ENCODE data around the gene UBE2A. TPM values are rescaled to one million over a fixed set of nuclear protein-coding genes. Genes with fewer than 3 reads are reported as not detected.
A peak's percentile ranks its signal among the peaks of the same experiment; 100 is the strongest.

The UBE2A gene
- total and polyA plus RNA-seq, 2 donors (not counting 1 experiment from before 2014, with no cell fraction given): 50.3 to 70.9 TPM

- TF ChIP-seq, protein P1, sequence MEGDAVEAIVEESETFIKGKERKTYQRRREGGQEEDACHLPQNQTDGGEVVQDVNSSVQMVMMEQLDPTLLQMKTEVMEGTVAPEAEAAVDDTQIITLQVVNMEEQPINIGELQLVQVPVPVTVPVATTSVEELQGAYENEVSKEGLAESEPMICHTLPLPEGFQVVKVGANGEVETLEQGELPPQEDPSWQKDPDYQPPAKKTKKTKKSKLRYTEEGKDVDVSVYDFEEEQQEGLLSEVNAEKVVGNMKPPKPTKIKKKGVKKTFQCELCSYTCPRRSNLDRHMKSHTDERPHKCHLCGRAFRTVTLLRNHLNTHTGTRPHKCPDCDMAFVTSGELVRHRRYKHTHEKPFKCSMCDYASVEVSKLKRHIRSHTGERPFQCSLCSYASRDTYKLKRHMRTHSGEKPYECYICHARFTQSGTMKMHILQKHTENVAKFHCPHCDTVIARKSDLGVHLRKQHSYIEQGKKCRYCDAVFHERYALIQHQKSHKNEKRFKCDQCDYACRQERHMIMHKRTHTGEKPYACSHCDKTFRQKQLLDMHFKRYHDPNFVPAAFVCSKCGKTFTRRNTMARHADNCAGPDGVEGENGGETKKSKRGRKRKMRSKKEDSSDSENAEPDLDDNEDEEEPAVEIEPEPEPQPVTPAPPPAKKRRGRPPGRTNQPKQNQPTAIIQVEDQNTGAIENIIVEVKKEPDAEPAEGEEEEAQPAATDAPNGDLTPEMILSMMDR (IDR thresholded peaks at IDR 0.05): no peak
- no peak for TF ChIP-seq EZH2 (IDR thresholded peaks at IDR 0.05; ENCODE audit: borderline replicate concordance, insufficient read depth, low read depth, low read length, poor library complexity, severe bottlenecking)
- WGBS (ENCODE audit: insufficient coverage): no CpG with 5 or more reads among the region's 2 CpGs
- POLR2A ChIA-PET: no interaction called here
- Histone ChIP-seq H3K4me2 (replicated peaks; ENCODE audit: low read depth, low read length, poor library complexity, severe bottlenecking) (no peak overlapping the region), H3K27me3 (replicated peaks in 1 of 4; ENCODE audit: control extremely low read depth in 1 of 4, control insufficient read depth in 3 of 4, insufficient read depth in 4 of 4, low read length in 3 of 4) (no peaks in the 10 kb centered on the region), H3K9ac (ENCODE audit: low read length) (no peak overlapping the region), H4K20me1 (ENCODE audit: control insufficient read depth, insufficient read depth, low read length, poor library complexity, severe bottlenecking) (no peaks in the 10 kb centered on the region), H3K36me3 (replicated peaks in 1 of 2; ENCODE audit: control extremely low read depth in 1 of 2, control insufficient read depth in 1 of 2, extremely low read depth in 1 of 2, insufficient read depth in 2 of 2, low read length in 1 of 2) (peaks cover 0 to 14% of the 10 kb centered on the region in 2 experiments), H3K4me3 (ENCODE audit: control extremely low read depth in 1 of 5, extremely low read depth in 1 of 5, insufficient read depth in 1 of 5, low read depth in 2 of 5, low read length in 4 of 5) (no peak overlapping the region), H3K4me1 (ENCODE audit: control insufficient read depth in 2 of 2, insufficient read depth in 2 of 2, low read length in 2 of 2) (no peaks in the 10 kb centered on the region), H2AFZ (ENCODE audit: insufficient read depth, low read depth, low read length, poor library complexity, severe bottlenecking) (no peak overlapping the region), H3K79me2 (ENCODE audit: control insufficient read depth, insufficient read depth, low read length) (peaks cover under 1% of the 10 kb centered on the region), H3K9me3 (ENCODE audit: control extremely low read depth in 1 of 3, control insufficient read depth in 2 of 3, insufficient read depth in 1 of 3, low read length in 2 of 3) (no peaks in the 10 kb centered on the region), H3K27ac (ENCODE audit: low read length in 2 of 2) (no peak overlapping the region)
- intact Hi-C loops (cut with micrococcal nuclease): loop anchor here (2.0 kb wide), 1 partner anchor 13 kb away; no protein-coding TSS in a partner anchor
- no peaks in the 10 kb centered on the region for H3K9me3 Mint-ChIP-seq (ENCODE audit: insufficient read depth)
- H3K4me1 Mint-ChIP-seq: no peaks in the 10 kb centered on the region
- peak overlapping the region; percentile 46 for H3K27ac Mint-ChIP-seq
- CTCF ChIA-PET: no interaction called here
- DNase-seq (no peak), ATAC-seq (ENCODE audit: low read depth) (no peak)
- H3K4me3 Mint-ChIP-seq: no peak overlapping the region
- H3K27me3 Mint-ChIP-seq: no peaks in the 10 kb centered on the region
Observed at GRCh38 chrX:119539872-119540271, 34.5 kb upstream of the UBE2A start.

DNA sequence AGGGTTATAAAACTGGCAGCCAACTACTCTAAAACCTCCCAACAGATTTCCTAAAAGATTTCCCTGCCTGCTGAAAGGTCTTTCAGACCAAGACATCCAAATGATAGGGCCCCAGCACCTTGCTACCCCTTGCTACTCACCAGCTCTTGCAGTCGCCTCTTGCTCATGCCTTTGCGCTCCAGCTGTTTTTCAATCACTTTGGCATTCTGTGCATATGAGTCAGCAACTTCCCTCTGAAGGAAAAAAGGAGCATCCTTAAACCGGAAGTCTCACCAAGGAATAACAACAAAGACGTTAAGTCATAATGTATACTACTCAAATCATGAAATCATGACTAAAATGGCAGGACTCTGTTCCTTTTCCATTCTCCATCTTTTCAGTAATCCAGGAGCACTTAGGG, 33.2 kb upstream of the UBE2A start:
- intact Hi-C loops (cut with micrococcal nuclease): loop anchor here (2.0 kb wide), 1 partner anchor 14 kb away; no protein-coding TSS in a partner anchor
- Mint-ChIP-seq H3K4me1 (no peaks in the 10 kb centered on the region), H3K27me3 (no peaks in the 10 kb centered on the region), H3K27ac (no peak overlapping the region), H3K4me3 (no peak overlapping the region), H3K9me3 (ENCODE audit: insufficient read depth) (no peaks in the 10 kb centered on the region)
- Histone ChIP-seq H3K9ac (ENCODE audit: low read length) (no peak overlapping the region), H3K79me2 (ENCODE audit: control insufficient read depth, insufficient read depth, low read length) (peaks cover 9% of the 10 kb centered on the region), H3K9me3 (ENCODE audit: control extremely low read depth in 1 of 3, control insufficient read depth in 2 of 3, insufficient read depth in 1 of 3, low read length in 2 of 3) (no peaks in the 10 kb centered on the region), H3K4me1 (ENCODE audit: control insufficient read depth in 2 of 2, insufficient read depth in 2 of 2, low read length in 2 of 2) (no peaks in the 10 kb centered on the region), H3K4me3 (ENCODE audit: control extremely low read depth in 1 of 5, extremely low read depth in 1 of 5, insufficient read depth in 1 of 5, low read depth in 2 of 5, low read length in 4 of 5) (no peak overlapping the region), H3K27ac (ENCODE audit: low read length in 2 of 2) (no peak overlapping the region), H3K36me3 (replicated peaks in 1 of 2; ENCODE audit: control extremely low read depth in 1 of 2, control insufficient read depth in 1 of 2, extremely low read depth in 1 of 2, insufficient read depth in 2 of 2, low read length in 1 of 2) (peaks cover 0 to 14% of the 10 kb centered on the region in 2 experiments), H3K27me3 (replicated peaks in 1 of 4; ENCODE audit: control extremely low read depth in 1 of 4, control insufficient read depth in 3 of 4, insufficient read depth in 4 of 4, low read length in 3 of 4) (no peaks in the 10 kb centered on the region), H2AFZ (ENCODE audit: insufficient read depth, low read depth, low read length, poor library complexity, severe bottlenecking) (no peak overlapping the region), H3K4me2 (replicated peaks; ENCODE audit: low read depth, low read length, poor library complexity, severe bottlenecking) (no peak overlapping the region), H4K20me1 (ENCODE audit: control insufficient read depth, insufficient read depth, low read length, poor library complexity, severe bottlenecking) (no peaks in the 10 kb centered on the region)
- POLR2A ChIA-PET: no interaction called here
- TF ChIP-seq EZH2 (IDR thresholded peaks at IDR 0.05; ENCODE audit: borderline replicate concordance, insufficient read depth, low read depth, low read length, poor library complexity, severe bottlenecking): no peak
- TF ChIP-seq, protein P1 (IDR thresholded peaks at IDR 0.05): no peak
- CTCF ChIA-PET: no interaction called here
- ATAC-seq (ENCODE audit: low read depth): no peak
- WGBS (ENCODE audit: insufficient coverage): 100% methylated on average over 2 of the region's 4 CpGs
- no peak for DNase-seq

Measured in B cell (primary cell).